Measurements from ENCODE around the gene CLIP2.

DNA sequence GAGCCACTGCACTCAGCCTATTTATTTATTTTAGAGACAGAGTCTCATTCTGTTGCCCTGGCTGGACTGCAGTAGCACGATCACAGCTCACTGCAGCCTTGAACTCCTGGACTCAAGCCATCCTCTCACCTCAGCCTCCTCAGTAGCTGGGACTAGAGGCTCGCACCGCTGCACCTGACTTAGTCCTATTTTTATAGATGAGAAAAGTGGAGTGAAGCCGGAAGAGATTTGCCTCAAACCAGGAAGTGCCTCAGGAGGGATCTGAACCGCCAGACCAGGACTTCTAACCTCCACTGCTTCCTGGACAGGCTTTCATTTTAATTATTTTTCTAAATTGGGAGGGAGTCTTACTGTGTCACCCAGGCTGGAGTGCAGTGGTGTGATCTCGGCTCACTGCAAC, 17.5 kb upstream of the CLIP2 start:
- TF ChIP-seq CTCF (conservative IDR thresholded peaks at IDR 0.05; ENCODE audit: low read length) (no peak), EZH2phosphoT487 (IDR thresholded peaks at IDR 0.05; ENCODE audit: borderline replicate concordance) (no peak)

All from Loucy (cell line).